A673 (cell line): ENCODE data around the gene NKD2. TPM values are rescaled to one million over a fixed set of nuclear protein-coding genes. Genes with fewer than 3 reads are reported as not detected.

Experiments
- BruUV-seq: library from RNA; stranded (reverse); fragments of 400-500 nt; replicated peaks from 2 replicates; lab custom pipeline; 2021; lab: Mats Ljungman, UMichigan
- CTCF ChIA-PET: fragments of 300-600 bp; sonication (Branson Sonifier 250); formaldehyde crosslinking; loops from one replicate; lab custom pipeline; 2022; ENCODE audit warnings: antibody characterized with exemption; lab: Charles Lee
- POLR2A ChIA-PET: fragments of 300-600 bp; sonication (Branson Sonifier 250); formaldehyde crosslinking; loops from one replicate; lab custom pipeline; 2022; ENCODE audit warnings: antibody characterized with exemption; ENCODE audit not compliant: low non-redundant PET; lab: Charles Lee
- DNase-seq: peaks from one replicate; pipeline ENCODE4 v3.0.0-alpha.2; 2015; ENCODE audit warnings: low spot score
- H3K27ac ChIP-seq: fragments of 200-600 bp; sonication (generic); 2 replicates; pipeline ENCODE4 v1.5.1; 2016; ENCODE audit warnings: mixed run types, low read depth, mild to moderate bottlenecking, mixed read lengths, antibody characterized with exemption, low read length; ENCODE audit not compliant: poor library complexity, severe bottlenecking
- H3K27me3 ChIP-seq: fragments of 200-600 bp; sonication (generic); replicated peaks from 2 replicates; pipeline ENCODE4 v1.6.1; 2017; ENCODE audit warnings: mixed run types, low read depth, mild to moderate bottlenecking, mixed read lengths, antibody characterized with exemption, low read length; ENCODE audit not compliant: insufficient read depth, poor library complexity
- H3K36me3 ChIP-seq: fragments of 200-600 bp; sonication (generic); 2 replicates; pipeline ENCODE4 v1.6.1; 2016; ENCODE audit warnings: mixed run types, mild to moderate bottlenecking, mixed read lengths, antibody characterized with exemption, low read length; ENCODE audit not compliant: insufficient read depth, poor library complexity, severe bottlenecking
- H3K4me1 ChIP-seq: fragments of 200-600 bp; sonication (generic); 2 replicates; pipeline ENCODE4 v1.6.1; 2017; ENCODE audit warnings: mixed run types, mild to moderate bottlenecking, mixed read lengths, antibody characterized with exemption, low read length; ENCODE audit not compliant: insufficient read depth, poor library complexity, severe bottlenecking
- H3K4me3 ChIP-seq: fragments of 200-600 bp; sonication (generic); 2 replicates; pipeline ENCODE4 v1.5.1; 2016; ENCODE audit warnings: low read depth, mixed run types, mild to moderate bottlenecking, mixed read lengths, low read length; ENCODE audit not compliant: poor library complexity, severe bottlenecking
- H3K9me3 ChIP-seq: fragments of 200-600 bp; sonication (generic); 2 replicates; pipeline ENCODE4 v1.6.1; 2016; ENCODE audit warnings: mixed run types, low read depth, mild to moderate bottlenecking, mixed read lengths, antibody characterized with exemption, low read length; ENCODE audit not compliant: poor library complexity, severe bottlenecking
- CTCF ChIP-seq: fragments of 300-800, 200-600 bp; sonication (generic); conservative IDR thresholded peaks from 2 replicates; pipeline ENCODE4 v1.5.1; 2017; ENCODE audit warnings: low read depth, mild to moderate bottlenecking, antibody characterized with exemption, low read length, moderate library complexity, mixed read lengths
- EZH2 ChIP-seq: fragments of 200-600 bp; sonication (generic); IDR thresholded peaks from 2 replicates; pipeline ENCODE4 v1.6.1; 2017; ENCODE audit warnings: borderline replicate concordance, low read depth, mild to moderate bottlenecking, mixed read lengths, antibody characterized with exemption, low read length; ENCODE audit not compliant: poor library complexity, severe bottlenecking
- intact Hi-C: fragments of 100-400 bp; cut with micrococcal nuclease; formaldehyde crosslinking; loops from one replicate; pipeline ENCODE4 v1.10.0; 2022; ENCODE audit not compliant: unreplicated experiment
- total RNA-seq: library from RNA; stranded (reverse); gene quantifications from 2 replicates; pipeline ENCODE4 v1.2.3, GENCODE V29; 2021

The NKD2 gene
- total RNA-seq, 1 experiment from 2014 or later = 23.5 TPM

- DNase-seq = no peak
- BruUV-seq = no TSS peak
- Histone ChIP-seq H3K27me3 (no peaks in the 10 kb centered on the region), H3K36me3 (peaks cover 5% of the 10 kb centered on the region), H3K27ac (no peak overlapping the region), H3K4me3 (no peak overlapping the region), H3K4me1 (peaks cover 24% of the 10 kb centered on the region), H3K9me3 (no peaks in the 10 kb centered on the region)
- ChIA-PET CTCF (no interaction called here), POLR2A (no interaction called here)
- intact Hi-C loops = no loop called here
- no peak for TF ChIP-seq EZH2
- no peak for TF ChIP-seq CTCF
Observed at GRCh38 chr5:1034986-1035385, 26.4 kb downstream of the NKD2 start.

DNA sequence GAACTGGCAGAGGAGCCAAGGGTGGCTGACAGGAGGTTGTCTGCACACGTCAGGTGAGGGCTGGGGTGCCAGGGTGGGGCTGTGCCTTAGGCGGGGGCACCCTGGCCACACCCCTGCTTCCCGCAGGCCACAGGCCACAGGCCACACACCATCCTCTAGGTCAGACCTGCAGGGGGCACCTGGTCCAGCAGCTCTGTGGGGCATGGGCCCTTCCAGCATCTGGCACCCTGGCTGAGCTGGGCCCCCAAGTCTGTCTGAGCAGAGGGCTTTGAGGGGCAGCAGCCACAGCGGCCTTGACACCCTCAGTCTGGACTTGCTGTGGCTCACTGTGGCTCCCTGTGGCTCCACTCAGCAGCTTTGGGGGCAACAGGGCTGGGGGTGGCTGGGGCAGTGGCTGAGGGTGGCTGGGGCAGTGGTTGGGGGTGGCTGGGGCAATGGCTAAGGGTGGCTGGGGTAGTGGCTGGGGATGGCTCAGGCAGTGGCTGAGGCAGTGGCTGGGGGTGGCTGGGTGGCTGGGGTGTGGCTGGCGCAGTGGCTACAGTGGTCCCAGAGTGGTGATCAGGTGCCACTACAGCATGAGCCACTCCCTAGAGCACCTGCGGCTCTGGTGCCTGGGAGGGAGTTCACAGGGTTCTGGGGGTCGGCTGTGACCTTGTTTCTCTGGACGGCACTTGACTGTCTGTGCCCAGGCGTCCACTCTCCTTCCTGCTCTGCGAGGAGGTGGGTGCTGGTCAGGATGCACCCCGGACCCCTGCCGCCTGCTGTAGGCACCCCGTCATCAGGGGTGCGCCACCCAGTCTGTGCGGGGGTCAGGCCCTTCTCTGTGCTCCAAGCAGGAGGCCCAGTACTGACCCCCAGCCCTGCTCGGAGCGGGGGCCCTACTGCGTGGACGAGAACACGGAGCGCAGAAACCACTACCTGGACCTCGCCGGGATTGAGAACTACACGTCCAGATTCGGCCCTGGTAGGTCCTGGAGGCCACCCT lies 27.1 kb downstream of the NKD2 start:
- H3K27me3 ChIP-seq = no peaks in the 10 kb centered on the region
- no peak overlapping the region for H3K27ac ChIP-seq
- H3K9me3 ChIP-seq = peaks cover 6% of the 10 kb centered on the region
- peaks cover 22% of the 10 kb centered on the region for H3K4me1 ChIP-seq
- CTCF ChIA-PET = no interaction called here
- BruUV-seq = no TSS peak
- TF ChIP-seq EZH2 (no peak), CTCF (no peak)
- POLR2A ChIA-PET = no interaction called here
- DNase-seq = no peak
- peaks cover 5% of the 10 kb centered on the region for H3K36me3 ChIP-seq
- intact Hi-C loops = no loop called here
- no peak overlapping the region for H3K4me3 ChIP-seq

- no peak for DNase-seq
- Histone ChIP-seq H3K27ac (peak overlapping the region; percentile 96), H3K27me3 (no peaks in the 10 kb centered on the region), H3K4me3 (no peak overlapping the region), H3K4me1 (peaks cover 22% of the 10 kb centered on the region), H3K9me3 (peaks cover 6% of the 10 kb centered on the region), H3K36me3 (peaks cover 5% of the 10 kb centered on the region)
- ChIA-PET POLR2A (no interaction called here), CTCF (interaction anchor here (0.7 kb wide), 2 partner anchors 29 to 40 kb away, joined by 3 read pairs; no protein-coding TSS in a partner anchor)
- BruUV-seq = no TSS peak
- TF ChIP-seq CTCF (no peak), EZH2 (no peak)
- intact Hi-C loops = no loop called here
Observed at GRCh38 chr5:1036504-1037122, 28.0 kb downstream of the NKD2 start.
